ENCODE data around the gene GSE1. TPM values are rescaled to one million over a fixed set of nuclear protein-coding genes. Genes with fewer than 3 reads are reported as not detected.

GSE1 gene
- total and polyA plus RNA-seq, 9 donors = 32.9 to 212 (median 91.4) TPM

- no peak for DNase-seq
- Histone ChIP-seq H3K9me3 (no peaks in the 10 kb centered on the region), H3K36me3 (no peaks in the 10 kb centered on the region), H3K4me3 (no peak overlapping the region), H3K27me3 (no peaks in the 10 kb centered on the region), H3K27ac (no peak overlapping the region), H3K4me1 (ENCODE audit: insufficient read depth) (no peaks in the 10 kb centered on the region)
- TF ChIP-seq EP300 (IDR thresholded peaks at IDR 0.05) = no peak
- TF ChIP-seq CTCF (IDR thresholded peaks at IDR 0.05) = no peak
- no peak for TF ChIP-seq POLR2A (IDR thresholded peaks at IDR 0.05)
- 89 to 92% (median 92%) methylated on average over 19 to 20 of the region's 20 CpGs for WGBS, 3 donors
- intact Hi-C loops (cut with DNase I) = no loop called here
Observed at GRCh38 chr16:85704900-85705846, 92.1 kb downstream of the GSE1 start.

GRCh38 chr16:85706449-85707034 is 93.4 kb downstream of the GSE1 start:
- no peaks in the 10 kb centered on the region for H3K27me3 ChIP-seq
- no peaks in the 10 kb centered on the region for H3K4me1 ChIP-seq (ENCODE audit: insufficient read depth)
- DNase-seq = no peak
- H3K36me3 ChIP-seq = no peaks in the 10 kb centered on the region
- intact Hi-C loops (cut with DNase I) = no loop called here
- no peak overlapping the region for H3K27ac ChIP-seq
- H3K4me3 ChIP-seq = no peak overlapping the region
- 89 to 94% (median 90%) methylated on average over 11 of the region's 11 CpGs for WGBS, 3 donors
- no peaks in the 10 kb centered on the region for H3K9me3 ChIP-seq
- TF ChIP-seq EP300 (IDR thresholded peaks at IDR 0.05) = no peak
- no peak for TF ChIP-seq CTCF (IDR thresholded peaks at IDR 0.05)
- TF ChIP-seq POLR2A (IDR thresholded peaks at IDR 0.05) = no peak

- no peak overlapping the region for H3K4me3 ChIP-seq
- no peaks in the 10 kb centered on the region for H3K4me1 ChIP-seq (ENCODE audit: insufficient read depth)
- H3K9me3 ChIP-seq = no peaks in the 10 kb centered on the region
- 79 to 82% (median 81%) methylated on average over 16 of the region's 16 CpGs for WGBS, 3 donors
- H3K27me3 ChIP-seq = no peaks in the 10 kb centered on the region
- DNase-seq = no peak
- no peak for TF ChIP-seq EP300 (IDR thresholded peaks at IDR 0.05)
- no peak for TF ChIP-seq CTCF (IDR thresholded peaks at IDR 0.05)
- no peak for TF ChIP-seq POLR2A (IDR thresholded peaks at IDR 0.05)
- intact Hi-C loops (cut with DNase I) = no loop called here
- H3K27ac ChIP-seq = no peak overlapping the region
- no peaks in the 10 kb centered on the region for H3K36me3 ChIP-seq
Observed at GRCh38 chr16:85707528-85708095, 94.5 kb downstream of the GSE1 start.

GRCh38 chr16:85708338-85708737 is 95.2 kb downstream of the GSE1 start:
- DNase-seq = no peak
- H3K4me1 ChIP-seq (ENCODE audit: insufficient read depth) = no peaks in the 10 kb centered on the region
- H3K9me3 ChIP-seq = no peaks in the 10 kb centered on the region
- no peak overlapping the region for H3K4me3 ChIP-seq
- intact Hi-C loops (cut with DNase I) = no loop called here
- no peaks in the 10 kb centered on the region for H3K36me3 ChIP-seq
- 87 to 95% (median 91%) methylated on average over 6 of the region's 6 CpGs for WGBS, 3 donors
- no peak overlapping the region for H3K27ac ChIP-seq
- no peaks in the 10 kb centered on the region for H3K27me3 ChIP-seq
- TF ChIP-seq EP300 (IDR thresholded peaks at IDR 0.05) (no peak), POLR2A (IDR thresholded peaks at IDR 0.05) (no peak), CTCF (IDR thresholded peaks at IDR 0.05) (no peak)
